Measurements from ENCODE around the gene CCDC106.

DNA sequence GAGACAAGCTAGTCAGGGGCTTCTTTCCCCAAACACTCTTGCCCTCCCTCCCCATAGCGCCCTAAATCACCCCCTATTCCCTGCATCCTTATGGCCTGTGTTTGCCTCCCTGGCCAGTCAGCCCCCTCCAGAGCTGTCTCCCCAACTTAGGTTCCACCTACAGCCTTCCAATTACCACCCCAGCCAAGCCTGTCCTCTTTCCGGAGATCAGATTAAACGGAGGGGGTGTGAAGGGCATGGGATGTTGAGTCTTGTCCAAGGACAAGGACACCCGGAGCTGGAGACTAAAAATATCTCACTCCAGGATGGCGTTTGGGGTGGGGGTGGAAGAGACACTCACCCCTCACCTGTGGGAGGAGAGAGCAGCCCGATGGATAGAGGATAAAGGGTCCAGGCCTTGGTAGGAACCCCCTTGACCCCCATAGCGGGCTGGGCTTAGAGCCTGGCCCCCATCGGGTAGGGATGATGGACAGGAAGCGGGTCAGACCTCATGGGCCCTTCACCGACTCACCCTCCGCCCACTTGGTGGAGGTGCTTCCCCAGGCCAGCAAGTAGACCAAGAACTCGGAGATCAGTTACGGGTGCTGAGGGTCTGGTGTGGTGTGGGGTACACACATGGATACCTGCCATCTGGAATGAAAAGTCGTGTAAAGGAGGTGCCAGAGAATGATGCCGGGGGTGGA, 36.6 kb upstream of the CCDC106 start:
- no peak for TF ChIP-seq CTCF (IDR thresholded peaks at IDR 0.05; ENCODE audit: low read length)
- no peak for TF ChIP-seq EZH2 (IDR thresholded peaks at IDR 0.05; ENCODE audit: borderline replicate concordance, low read length)
